H1 (cell line): Measurements from ENCODE around the gene TMEM63C.

Source experiments
- CTCF ChIP-seq, 3 experiments: IDR thresholded peaks; 1 replicate in 2 of 3; 2 replicates in 1 of 3; pipeline versions ENCODE4 v1.5.1 to v1.6.1; 2011; ENCODE audit warnings: low read length in 3 of 3, mild to moderate bottlenecking in 3 of 3, inconsistent platforms in 2 of 3, low read depth in 1 of 3, moderate library complexity in 1 of 3; ENCODE audit not compliant: insufficient read depth in 1 of 3; ENCODE audit errors: control extremely low read depth in 1 of 3
- JUN ChIP-seq: IDR thresholded peaks from 2 replicates; pipeline ENCODE4 v1.6.1; 2011; ENCODE audit warnings: low read depth, mild to moderate bottlenecking, improper control_type of control experiment, low read length
- SRF ChIP-seq: IDR thresholded peaks from 2 replicates; pipeline ENCODE4 v1.6.1; 2011; ENCODE audit warnings: mild to moderate bottlenecking, low read depth, low read length, moderate library complexity
- TAF1 ChIP-seq: IDR thresholded peaks from 2 replicates; pipeline ENCODE4 v1.6.1; 2011; ENCODE audit warnings: mild to moderate bottlenecking, low read depth, low read length
- YY1 ChIP-seq: IDR thresholded peaks from 2 replicates; pipeline ENCODE4 v1.6.1; 2011; ENCODE audit warnings: low read depth, mild to moderate bottlenecking, low read length

GRCh38 chr14:77240336-77240915 is 58.8 kb downstream of the TMEM63C start:
- TF ChIP-seq CTCF (IDR thresholded peaks at IDR 0.05; ENCODE audit: control extremely low read depth in 1 of 3, insufficient read depth in 1 of 3, low read depth in 1 of 3, low read length in 3 of 3): no peak
- TF ChIP-seq JUN: no peak
- no peak for TF ChIP-seq YY1
- no peak for TF ChIP-seq SRF
- no peak for TF ChIP-seq TAF1
